ENCODE data around the gene WBP1. TPM values are rescaled to one million over a fixed set of nuclear protein-coding genes. Genes with fewer than 3 reads are reported as not detected.
A peak's percentile ranks its signal among the peaks of the same experiment; 100 is the strongest.

The WBP1 gene
- total RNA-seq, 1 experiment from 2014 or later, result 64.4 TPM

- Histone ChIP-seq H3K4me1 (ENCODE audit: insufficient read depth, low read length) (peaks cover 27% of the 10 kb centered on the region), H3K4me3 (ENCODE audit: low read length) (peak within 1 kb of the TSS; percentile 93), H3K9ac (ENCODE audit: low read length) (peak within 1 kb of the TSS; percentile 78), H3K27ac (ENCODE audit: low read length) (no peak within 1 kb of the TSS), H2AFZ (ENCODE audit: low read length) (peak within 1 kb of the TSS; percentile 84), H3F3A (ENCODE audit: low read length, unreplicated experiment) (no peaks in the 10 kb centered on the region), H3K9me3 (ENCODE audit: low read length) (no peaks in the 10 kb centered on the region), H4K20me1 (ENCODE audit: low read length) (no peaks in the 10 kb centered on the region), H3K79me2 (ENCODE audit: low read length) (peaks cover 32% of the 10 kb centered on the region), H3K9me2 (replicated peaks; ENCODE audit: low read length) (no peaks in the 10 kb centered on the region), H3K27me3 (ENCODE audit: low read length) (no peaks in the 10 kb centered on the region), H3K4me2 (ENCODE audit: low read length) (peak within 1 kb of the TSS; percentile 99), H3K36me3 (ENCODE audit: low read depth, low read length) (no peaks in the 10 kb centered on the region; the same call in 1 of the 2 replicates)
- peak; percentile 99 for DNase-seq
- BruUV-seq (replicated peaks), result TSS peak; percentile 43
- CTCF ChIA-PET, result no interaction called here
- POLR2A ChIA-PET (ENCODE audit: unreplicated experiment), result interaction anchor here (0.7 to 1.3 kb wide), 2 partner anchors 15 to 692 kb away, joined by 3 read pairs; no protein-coding TSS in a partner anchor
- intact Hi-C loops (cut with micrococcal nuclease), result loop anchor here (1.0 to 5.0 kb wide), 4 partner anchors 15 to 258 kb away; partner anchors contain the start of genes CCDC142, MTHFD2 and PCGF1
- TF ChIP-seq CTCF (conservative IDR thresholded peaks at IDR 0.05; ENCODE audit: low read depth, low read length) (no peak), EZH2phosphoT487 (IDR thresholded peaks at IDR 0.05; ENCODE audit: borderline replicate concordance, low read length) (no peak)
- peak; percentile 29 for ATAC-seq
Observed at GRCh38 chr2:74454654-74455511, 3.4 kb upstream of the WBP1 start, which contains the start of gene INO80B. TSS of gene INO80B (plus strand) at chr2:74455087. CDS start at chr2:74455117, 30 bp downstream.

- CTCF ChIA-PET, result no interaction called here
- POLR2A ChIA-PET (ENCODE audit: unreplicated experiment), result interaction anchor here (0.6 kb wide), 2 partner anchors 24 to 51 kb away, joined by 3 to 6 read pairs; no protein-coding TSS in a partner anchor
- H2AFZ ChIP-seq (ENCODE audit: low read length), result peak overlapping the region; percentile 53
Observed at GRCh38 chr2:74457129-74457548, 1.1 kb upstream of the WBP1 start.

DNA sequence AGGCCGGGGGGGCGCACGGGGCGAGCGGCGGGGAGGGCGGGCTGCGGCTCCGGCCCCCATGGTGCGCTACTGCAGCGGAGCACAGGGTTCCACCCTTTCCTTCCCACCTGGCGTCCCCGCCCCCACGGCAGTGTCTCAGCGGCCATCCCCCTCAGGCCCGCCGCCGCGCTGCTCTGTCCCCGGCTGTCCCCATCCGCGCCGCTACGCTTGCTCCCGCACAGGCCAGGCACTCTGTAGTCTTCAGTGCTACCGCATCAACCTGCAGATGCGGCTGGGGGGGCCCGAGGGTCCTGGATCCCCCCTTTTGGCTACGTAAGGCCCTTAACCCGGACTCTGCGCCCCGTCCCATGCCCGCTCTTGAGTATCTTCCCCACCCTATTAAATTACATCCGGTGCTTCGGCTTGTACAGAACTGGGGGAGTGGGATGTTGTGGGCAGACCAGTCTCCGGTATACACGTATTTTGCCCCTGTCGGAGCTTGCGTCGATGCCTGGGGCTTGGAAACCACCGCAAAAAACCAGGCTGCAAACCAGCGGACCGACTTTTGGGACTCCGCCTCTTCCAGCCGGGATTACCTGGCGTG is 598 bp upstream of the WBP1 start:
- Histone ChIP-seq H3K9me3 (ENCODE audit: low read length) (no peaks in the 10 kb centered on the region), H3K4me1 (ENCODE audit: insufficient read depth, low read length) (peaks cover 27% of the 10 kb centered on the region), H4K20me1 (ENCODE audit: low read length) (no peaks in the 10 kb centered on the region), H3K9me2 (replicated peaks; ENCODE audit: low read length) (no peaks in the 10 kb centered on the region), H3K27me3 (ENCODE audit: low read length) (no peaks in the 10 kb centered on the region), H3K36me3 (ENCODE audit: low read depth, low read length) (peaks cover 5% of the 10 kb centered on the region; the same call in 1 of the 2 replicates), H3K27ac (ENCODE audit: low read length) (peak overlapping the region; percentile 93), H3K4me2 (ENCODE audit: low read length) (peak overlapping the region; percentile 99), H3F3A (ENCODE audit: low read length, unreplicated experiment) (no peaks in the 10 kb centered on the region), H3K4me3 (ENCODE audit: low read length) (peak overlapping the region; percentile 93), H3K9ac (ENCODE audit: low read length) (peak overlapping the region; percentile 92), H2AFZ (ENCODE audit: low read length) (peak overlapping the region; percentile 88), H3K79me2 (ENCODE audit: low read length) (peaks cover 32% of the 10 kb centered on the region)
- ATAC-seq, result peak; percentile 53
- BruUV-seq (replicated peaks), result TSS peak; percentile 3
- TF ChIP-seq CTCF (conservative IDR thresholded peaks at IDR 0.05; ENCODE audit: low read depth, low read length) (no peak), EZH2phosphoT487 (IDR thresholded peaks at IDR 0.05; ENCODE audit: borderline replicate concordance, low read length) (no peak), EZH2 (IDR thresholded peaks at IDR 0.05; ENCODE audit: low read length, unreplicated experiment) (no peak)
- ChIA-PET POLR2A (ENCODE audit: unreplicated experiment) (interaction anchor here (1.0 kb wide), 1 partner anchor 10 kb away, joined by 9 read pairs; no protein-coding TSS in a partner anchor), CTCF (no interaction called here)
- peak; percentile 72 for DNase-seq
- intact Hi-C loops (cut with micrococcal nuclease), result loop anchor here (1.0 to 5.0 kb wide), 3 partner anchors 26 to 260 kb away; partner anchors contain the start of genes AUP1, HTRA2, MTHFD2 and TTC31

More at GRCh38 chr2:74457129-74457548, 1.1 kb upstream of the WBP1 start:
- DNase-seq, result no peak
- Histone ChIP-seq H3K36me3 (ENCODE audit: low read depth, low read length) (peaks cover 5% of the 10 kb centered on the region; the same call in 1 of the 2 replicates), H3K9me3 (ENCODE audit: low read length) (no peaks in the 10 kb centered on the region), H3F3A (ENCODE audit: low read length, unreplicated experiment) (no peaks in the 10 kb centered on the region), H4K20me1 (ENCODE audit: low read length) (no peaks in the 10 kb centered on the region), H3K9me2 (replicated peaks; ENCODE audit: low read length) (no peaks in the 10 kb centered on the region), H3K9ac (ENCODE audit: low read length) (peak overlapping the region; percentile 92), H3K4me3 (ENCODE audit: low read length) (peak overlapping the region; percentile 93), H3K4me1 (ENCODE audit: insufficient read depth, low read length) (peaks cover 27% of the 10 kb centered on the region), H3K27ac (ENCODE audit: low read length) (peak overlapping the region; percentile 93), H3K27me3 (ENCODE audit: low read length) (no peaks in the 10 kb centered on the region), H3K4me2 (ENCODE audit: low read length) (peak overlapping the region; percentile 99), H3K79me2 (ENCODE audit: low read length) (peaks cover 32% of the 10 kb centered on the region)
- BruUV-seq (replicated peaks), result no TSS peak
- no peak for ATAC-seq
- intact Hi-C loops (cut with micrococcal nuclease), result loop anchor here (5.0 kb wide), 1 partner anchor 260 kb away; the partner anchor contains the start of gene MTHFD2
- TF ChIP-seq EZH2phosphoT487 (IDR thresholded peaks at IDR 0.05; ENCODE audit: borderline replicate concordance, low read length), result no peak

Data from PC-3 (cell line).